ENCODE data around the gene ADCYAP1R1. TPM values are rescaled to one million over a fixed set of nuclear protein-coding genes. Genes with fewer than 3 reads are reported as not detected.

Gene ADCYAP1R1
- total RNA-seq, 6 experiments from 2014 or later, result 0.05 to 0.37 (median 0.29) TPM

- ATAC-seq, result no peak
- intact Hi-C loops (cut with DNase I), result no loop called here
- H3K9me3 ChIP-seq, result no peaks in the 10 kb centered on the region
These were observed 19.5 kb downstream of the ADCYAP1R1 start for GRCh38 chr7:31071645-31072029.

GRCh38 chr7:31073326-31074119 is 21.4 kb downstream of the ADCYAP1R1 start:
- H3K36me3 ChIP-seq, result no peaks in the 10 kb centered on the region
- 57% methylated on average over 3 of the region's 5 CpGs for WGBS (ENCODE audit: insufficient coverage, low coverage, low lambda C conversion rate, missing lambda C conversion rate)
- no peaks in the 10 kb centered on the region for H3K4me1 ChIP-seq
- TF ChIP-seq POLR2A (IDR thresholded peaks at IDR 0.05) (no peak), CTCF (IDR thresholded peaks at IDR 0.05) (no peak)
- no peaks in the 10 kb centered on the region for H3K9me3 ChIP-seq
- no peak overlapping the region for H3K4me3 ChIP-seq
- peak in 1 of 3 donors; percentile 8 for DNase-seq
- intact Hi-C loops (cut with DNase I), result no loop called here
- H3K27me3 ChIP-seq, result no peaks in the 10 kb centered on the region
- H3K27ac ChIP-seq, result no peak overlapping the region
- ATAC-seq, result no peak

More at GRCh38 chr7:31071645-31072029, 19.5 kb downstream of the ADCYAP1R1 start:
- Histone ChIP-seq H3K27me3 (no peaks in the 10 kb centered on the region), H3K4me3 (no peak overlapping the region), H3K36me3 (no peaks in the 10 kb centered on the region), H3K27ac (no peak overlapping the region), H3K4me1 (no peaks in the 10 kb centered on the region)
- WGBS (ENCODE audit: insufficient coverage, low coverage, low lambda C conversion rate, missing lambda C conversion rate), result 38% methylated on average over 3 of the region's 3 CpGs
- no peak for TF ChIP-seq POLR2A (IDR thresholded peaks at IDR 0.05)
- no peak for TF ChIP-seq CTCF (IDR thresholded peaks at IDR 0.05)
- DNase-seq, result no peak

GRCh38 chr7:31074120-31074383 is 21.9 kb downstream of the ADCYAP1R1 start:
- DNase-seq (peak in 1 of 3 donors; percentile 17), ATAC-seq (peak in 2 of 4 donors; percentile 30 to 39)
- intact Hi-C loops (cut with DNase I), result no loop called here
- Histone ChIP-seq H3K27ac (no peak overlapping the region), H3K36me3 (no peaks in the 10 kb centered on the region), H3K27me3 (no peaks in the 10 kb centered on the region), H3K4me3 (no peak overlapping the region), H3K9me3 (no peaks in the 10 kb centered on the region), H3K4me1 (no peaks in the 10 kb centered on the region)
- WGBS (ENCODE audit: insufficient coverage, low coverage, low lambda C conversion rate, missing lambda C conversion rate), result 50% methylated on average over 2 of the region's 6 CpGs
- no peak for TF ChIP-seq CTCF (IDR thresholded peaks at IDR 0.05)
- TF ChIP-seq POLR2A (IDR thresholded peaks at IDR 0.05), result no peak

- DNase-seq, result peak in 1 of 3 donors; percentile 33
- 40% methylated on average over 1 of the region's 14 CpGs for WGBS (ENCODE audit: insufficient coverage, low coverage, low lambda C conversion rate, missing lambda C conversion rate)
- H3K4me1 ChIP-seq, result no peaks in the 10 kb centered on the region
These were observed 22.4 kb downstream of the ADCYAP1R1 start for GRCh38 chr7:31074403-31075085.

More at GRCh38 chr7:31074403-31075085, 22.4 kb downstream of the ADCYAP1R1 start:
- H3K27me3 ChIP-seq, result no peaks in the 10 kb centered on the region
- intact Hi-C loops (cut with DNase I), result no loop called here
- TF ChIP-seq POLR2A (IDR thresholded peaks at IDR 0.05) (no peak), CTCF (IDR thresholded peaks at IDR 0.05) (no peak)
- H3K4me3 ChIP-seq, result no peak overlapping the region
- no peaks in the 10 kb centered on the region for H3K36me3 ChIP-seq
- ATAC-seq, result no peak
- no peaks in the 10 kb centered on the region for H3K9me3 ChIP-seq
- no peak overlapping the region for H3K27ac ChIP-seq

Data from right lobe of liver (tissue), 6 donors.